ENCODE results near the gene EFHC1.

DNA sequence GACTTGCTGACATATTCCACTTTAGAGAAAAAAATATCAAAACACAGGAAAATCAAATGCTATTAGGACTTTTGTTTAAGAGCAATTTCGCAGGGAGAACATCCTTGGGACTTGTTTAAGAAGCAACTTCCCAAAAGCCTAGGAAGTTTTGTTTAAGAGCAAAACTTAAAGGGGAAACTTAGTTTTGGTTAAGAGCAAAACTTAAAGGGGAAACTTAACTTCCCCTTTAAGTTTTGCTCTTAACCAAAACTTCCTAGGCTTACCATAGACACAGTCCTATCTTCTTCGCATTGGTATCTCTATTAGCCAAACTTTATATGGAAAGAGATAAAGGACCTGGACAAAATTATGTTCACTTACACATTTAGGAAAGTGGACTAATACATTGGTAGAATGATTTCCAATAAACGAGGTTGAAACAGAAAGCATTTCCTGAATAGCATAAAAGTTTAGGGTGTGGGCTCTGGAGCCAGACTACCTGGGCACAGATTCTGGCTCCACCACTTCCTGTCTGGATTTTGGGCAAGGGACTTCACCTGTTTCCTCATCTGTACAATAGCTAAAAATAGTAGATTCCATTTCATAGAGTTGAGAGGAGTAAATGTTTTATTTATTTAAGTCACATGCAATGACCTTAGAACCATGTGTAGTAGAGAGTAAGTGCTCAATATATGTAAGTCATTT is 42.5 kb upstream of the EFHC1 start:
- no peak for TF ChIP-seq CTCF (IDR thresholded peaks at IDR 0.05; ENCODE audit: low read depth, low read length, poor library complexity, severe bottlenecking)
- TF ChIP-seq EZH2phosphoT487 (IDR thresholded peaks at IDR 0.05; ENCODE audit: borderline replicate concordance, low read length), result no peak

All from DOHH2 (cell line).